Common myeloid progenitor, CD34-positive (primary cell): Measurements from ENCODE around the gene CCDC85C.

Source experiments
- CTCF ChIA-PET: fragments of 350-600 bp; sonication (Branson Sonifier 250); formaldehyde crosslinking; loops from one replicate; lab custom pipeline; 2021; ENCODE audit warnings: antibody characterized with exemption; lab: Charles Lee
- POLR2A ChIA-PET: fragments of 350-600 bp; sonication (Branson Sonifier 250); formaldehyde crosslinking; loops from one replicate; lab custom pipeline; 2021; ENCODE audit warnings: antibody characterized with exemption; lab: Charles Lee
- DNase-seq, 3 donors: peaks; one replicate each; pipeline versions ENCODE4 v3.0.0 to v3.0.0-alpha.2; 2013
- H3K27ac ChIP-seq, 2 experiments: 1 replicate in 1 of 2; 2 replicates in 1 of 2; pipeline ENCODE4 v1.7.0; 2013; ENCODE audit warnings: inconsistent platforms in 2 of 2, low read length in 2 of 2, mild to moderate bottlenecking in 2 of 2, low read depth in 1 of 2, moderate library complexity in 1 of 2; ENCODE audit not compliant: severe bottlenecking in 2 of 2, insufficient read depth in 1 of 2, poor library complexity in 1 of 2
- H3K27me3 ChIP-seq, 5 experiments: replicated peaks in 2 of 5; 1 replicate in 3 of 5; 2 replicates in 2 of 5; pipeline versions ENCODE4 v1.6.1 to v1.7.0; 2013; ENCODE audit warnings: low read length in 4 of 5, mild to moderate bottlenecking in 2 of 5, moderate library complexity in 2 of 5, inconsistent platforms in 1 of 5; ENCODE audit not compliant: insufficient read depth in 5 of 5, control insufficient read depth in 4 of 5
- H3K36me3 ChIP-seq, 4 experiments: 1 replicate in 2 of 4; 2 replicates in 2 of 4; pipeline versions ENCODE4 v1.6.1 to v1.7.0; 2013; ENCODE audit warnings: low read length in 3 of 4, control low read depth in 1 of 4, mild to moderate bottlenecking in 1 of 4; ENCODE audit not compliant: control insufficient read depth in 4 of 4, insufficient read depth in 4 of 4
- H3K4me1 ChIP-seq, 4 experiments: 1 replicate in 3 of 4; 2 replicates in 1 of 4; pipeline versions ENCODE4 v1.6.1 to v1.7.1; 2013; ENCODE audit warnings: low read length in 3 of 4, mild to moderate bottlenecking in 3 of 4, control low read depth in 1 of 4, inconsistent platforms in 1 of 4, moderate library complexity in 1 of 4; ENCODE audit not compliant: control insufficient read depth in 4 of 4, insufficient read depth in 4 of 4; ENCODE audit errors: control extremely low read depth in 1 of 4
- H3K4me3 ChIP-seq, 7 experiments: 1 replicate in 4 of 7; 2 replicates in 3 of 7; pipeline versions ENCODE4 v1.5.1 to v1.7.0; 2013; ENCODE audit warnings: mild to moderate bottlenecking in 7 of 7, low read length in 6 of 7, moderate library complexity in 6 of 7, inconsistent platforms in 2 of 7, low read depth in 2 of 7, control low read depth in 1 of 7; ENCODE audit not compliant: insufficient read depth in 4 of 7, control insufficient read depth in 1 of 7; ENCODE audit errors: extremely low read depth in 1 of 7
- H3K9me3 ChIP-seq, 5 experiments: 1 replicate in 4 of 5; 2 replicates in 1 of 5; pipeline versions ENCODE4 v1.6.1 to v1.7.1; 2013; ENCODE audit warnings: low read length in 4 of 5, mild to moderate bottlenecking in 2 of 5, inconsistent platforms in 1 of 5, low read depth in 1 of 5, moderate library complexity in 1 of 5; ENCODE audit not compliant: control insufficient read depth in 4 of 5, insufficient read depth in 2 of 5; ENCODE audit errors: control extremely low read depth in 1 of 5
- WGBS: methylation state at CpG from one replicate; pipeline ENCODE4 v1.1.5; 2013; ENCODE audit not compliant: insufficient coverage; 5-methylcytosine and 5-hydroxymethylcytosine counted together

The CCDC85C gene

GRCh38 chr14:99541677-99542470 is 62.1 kb downstream of the CCDC85C start:
- 72% methylated on average over 17 of the region's 18 CpGs for WGBS
- POLR2A ChIA-PET = no interaction called here
- CTCF ChIA-PET = interaction anchor here (1.2 kb wide), 1 partner anchor 18 kb away, joined by 3 read pairs; no protein-coding TSS in a partner anchor
- no peak overlapping the region for H3K4me3 ChIP-seq
- DNase-seq = peak; percentile 12 to 70 (median 58)
- H3K27ac ChIP-seq = no peak overlapping the region
- H3K36me3 ChIP-seq = no peaks in the 10 kb centered on the region
- H3K27me3 ChIP-seq = peaks cover 0 to 26% (median 3%) of the 10 kb centered on the region in 5 experiments
- peaks cover 0 to 12% (median 3%) of the 10 kb centered on the region in 4 experiments for H3K4me1 ChIP-seq
- H3K9me3 ChIP-seq = no peaks in the 10 kb centered on the region

- no peak overlapping the region for H3K27ac ChIP-seq
- H3K27me3 ChIP-seq = peaks cover 0 to 26% (median 3%) of the 10 kb centered on the region in 5 experiments
- POLR2A ChIA-PET = interaction anchor here (0.5 kb wide), 1 partner anchor 43 kb away, joined by 3 read pairs; no protein-coding TSS in a partner anchor
- no peaks in the 10 kb centered on the region for H3K9me3 ChIP-seq
- no peak overlapping the region for H3K4me3 ChIP-seq
- CTCF ChIA-PET = interaction anchor here (1.2 kb wide), 1 partner anchor 17 kb away, joined by 3 read pairs; no protein-coding TSS in a partner anchor
- WGBS = 73% methylated on average over 9 of the region's 10 CpGs
- H3K4me1 ChIP-seq = peaks cover 0 to 12% (median 3%) of the 10 kb centered on the region in 4 experiments
- peak in 1 of 3 donors; percentile 12 for DNase-seq
- no peaks in the 10 kb centered on the region for H3K36me3 ChIP-seq
These were observed 62.8 kb downstream of the CCDC85C start for GRCh38 chr14:99541211-99541610.

DNA sequence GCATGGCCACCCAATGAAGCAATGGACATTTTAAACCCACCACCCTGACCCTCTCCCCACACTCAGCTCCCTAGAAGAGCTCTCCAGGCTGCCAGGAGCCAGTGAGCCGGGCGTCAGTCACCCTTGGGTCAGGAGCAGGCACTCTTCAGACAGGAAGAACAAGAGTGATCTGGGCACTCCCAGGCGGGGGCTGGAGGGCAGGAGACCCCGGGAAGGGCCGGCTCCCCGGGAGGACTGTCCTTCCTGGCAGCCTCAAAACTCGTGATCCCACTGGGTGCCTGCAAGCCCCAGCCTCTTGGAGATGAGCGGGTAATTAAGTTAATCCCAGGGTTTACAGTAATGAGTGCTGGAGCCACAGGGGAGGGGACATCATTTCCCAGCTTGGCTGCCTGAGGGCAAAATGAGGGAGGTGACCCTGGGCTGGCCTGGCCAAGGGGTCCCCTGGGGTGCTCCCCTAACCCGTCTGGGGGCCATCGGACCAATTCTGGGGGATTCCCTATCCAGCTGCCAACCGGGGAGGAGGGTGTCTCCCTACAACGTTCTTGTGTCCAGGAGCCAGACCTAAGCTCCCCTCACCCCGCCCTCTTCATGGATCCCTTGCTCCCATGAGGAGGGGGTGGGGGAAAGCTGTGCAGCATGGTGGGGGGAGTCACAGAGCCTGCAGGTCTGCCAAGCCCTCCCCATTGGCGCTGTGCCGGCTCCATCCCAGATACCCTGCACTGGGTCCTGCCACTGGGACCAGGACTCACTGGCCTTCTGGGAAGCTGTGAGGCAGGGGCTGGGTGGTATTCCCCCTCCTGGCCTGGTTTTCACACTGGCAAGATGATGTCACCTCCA is 63.6 kb downstream of the CCDC85C start:
- ChIA-PET CTCF (interaction anchor here (1.2 kb wide), 1 partner anchor 16 kb away, joined by 3 read pairs; no protein-coding TSS in a partner anchor), POLR2A (interaction anchor here (0.5 to 0.7 kb wide), 2 partner anchors 44 to 85 kb away, joined by 3 to 4 read pairs; no protein-coding TSS in a partner anchor)
- H3K27ac ChIP-seq = no peak overlapping the region
- peaks cover 0 to 24% (median 3%) of the 10 kb centered on the region in 5 experiments for H3K27me3 ChIP-seq
- peaks cover 0 to 12% (median 3%) of the 10 kb centered on the region in 4 experiments for H3K4me1 ChIP-seq
- WGBS = 89% methylated on average over 14 of the region's 15 CpGs
- H3K4me3 ChIP-seq = no peak overlapping the region
- DNase-seq = no peak
- H3K9me3 ChIP-seq = no peaks in the 10 kb centered on the region
- no peaks in the 10 kb centered on the region for H3K36me3 ChIP-seq

DNA sequence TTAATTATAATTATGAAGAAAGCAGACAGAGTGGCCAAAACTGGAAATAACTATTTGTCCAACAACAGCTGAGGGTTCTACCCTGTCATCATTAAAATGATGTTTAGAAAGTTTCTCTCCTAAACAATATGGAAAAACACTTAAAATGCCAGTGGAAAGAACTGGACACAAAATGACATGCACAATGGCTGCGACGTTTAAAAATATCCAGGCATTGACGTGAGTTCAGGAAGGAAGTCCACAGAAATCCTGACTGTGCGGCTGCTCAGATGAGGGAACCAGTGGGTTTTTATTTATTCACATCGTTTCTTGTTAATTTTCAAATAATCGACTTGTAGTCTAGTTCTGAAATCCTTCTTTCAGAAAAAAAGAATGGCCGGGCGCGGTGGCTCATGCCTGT is 64.5 kb downstream of the CCDC85C start:
- DNase-seq = no peak
- H3K27me3 ChIP-seq = peaks cover 0 to 20% (median 3%) of the 10 kb centered on the region in 5 experiments
- no peaks in the 10 kb centered on the region for H3K9me3 ChIP-seq
- POLR2A ChIA-PET = no interaction called here
- peaks cover 0 to 12% (median 3%) of the 10 kb centered on the region in 4 experiments for H3K4me1 ChIP-seq
- CTCF ChIA-PET = no interaction called here
- no peak overlapping the region for H3K27ac ChIP-seq
- 0% methylated on average over 1 of the region's 9 CpGs for WGBS
- H3K4me3 ChIP-seq = no peak overlapping the region
- H3K36me3 ChIP-seq = no peaks in the 10 kb centered on the region

- no peak overlapping the region for H3K4me3 ChIP-seq
These were observed 65.3 kb downstream of the CCDC85C start for GRCh38 chr14:99538733-99539132.

GRCh38 chr14:99538275-99538674 is 65.7 kb downstream of the CCDC85C start:
- ChIA-PET POLR2A (no interaction called here), CTCF (no interaction called here)
- Histone ChIP-seq H3K27me3 (peaks cover 0 to 16% (median 3%) of the 10 kb centered on the region in 5 experiments), H3K9me3 (no peaks in the 10 kb centered on the region), H3K36me3 (no peaks in the 10 kb centered on the region), H3K27ac (no peak overlapping the region), H3K4me1 (peaks cover 0 to 12% (median 3%) of the 10 kb centered on the region in 4 experiments), H3K4me3 (no peak overlapping the region)
- 86% methylated on average over 8 of the region's 9 CpGs for WGBS
- no peak for DNase-seq

More at GRCh38 chr14:99538733-99539132, 65.3 kb downstream of the CCDC85C start:
- ChIA-PET POLR2A (no interaction called here), CTCF (no interaction called here)
- no peaks in the 10 kb centered on the region for H3K36me3 ChIP-seq
- H3K4me1 ChIP-seq = peaks cover 0 to 12% (median 3%) of the 10 kb centered on the region in 4 experiments
- DNase-seq = no peak
- peaks cover 0 to 19% (median 3%) of the 10 kb centered on the region in 5 experiments for H3K27me3 ChIP-seq
- no peaks in the 10 kb centered on the region for H3K9me3 ChIP-seq
- WGBS = 84% methylated on average over 5 of the region's 5 CpGs
- H3K27ac ChIP-seq = no peak overlapping the region
